Stimulated activated memory B cell treated with anti-CD40 and anti-IgM and Interleukin-4, amounts not matched to agents 10 μg/mL and 1 μg/mL and 100 μg/mL, for 72 hours (primary cell): ENCODE data around the gene VDAC1.
"Not testable (repeated sequence)": the region's sequence is repeated elsewhere in the genome, so short reads cannot be mapped to it uniquely, and the experiment has no call there.

Source experiments
- ATAC-seq: fragments of 150-1000 bp; cut with Tn5 transposase; 2 replicates; pipeline ENCODE4 v1.10.0; 2021
- H3K27ac Mint-ChIP-seq: one replicate; pipeline ENCODE4 v1.8.0; 2022; ENCODE audit warnings: mild to moderate bottlenecking, mixed read lengths
- H3K27me3 Mint-ChIP-seq: one replicate; pipeline ENCODE4 v1.8.0; 2022; ENCODE audit warnings: mixed read lengths
- H3K36me3 Mint-ChIP-seq: one replicate; pipeline ENCODE4 v1.8.0; 2022; ENCODE audit warnings: mixed read lengths
- H3K4me1 Mint-ChIP-seq: one replicate; pipeline ENCODE4 v1.8.0; 2022; ENCODE audit warnings: mixed read lengths
- H3K4me3 Mint-ChIP-seq: one replicate; pipeline ENCODE4 v1.8.0; 2022; ENCODE audit warnings: mild to moderate bottlenecking, moderate library complexity, mixed read lengths
- H3K9me3 Mint-ChIP-seq: one replicate; pipeline ENCODE4 v1.8.0; 2022; ENCODE audit warnings: mixed read lengths

VDAC1 gene

GRCh38 chr5:133993185-133993936 is 11.4 kb downstream of the VDAC1 start:
- H3K4me1 Mint-ChIP-seq: peaks cover 50% of the 10 kb centered on the region
- ATAC-seq: no peak
- H3K27me3 Mint-ChIP-seq: no peaks in the 10 kb centered on the region
- H3K27ac Mint-ChIP-seq: no peak overlapping the region
- H3K36me3 Mint-ChIP-seq: peaks cover 35% of the 10 kb centered on the region
- no peak overlapping the region for H3K4me3 Mint-ChIP-seq
- H3K9me3 Mint-ChIP-seq: no peaks in the 10 kb centered on the region

GRCh38 chr5:133992429-133993155 is 12.2 kb downstream of the VDAC1 start:
- Mint-ChIP-seq H3K9me3 (no peaks in the 10 kb centered on the region), H3K4me1 (peaks cover 46% of the 10 kb centered on the region), H3K27me3 (no peaks in the 10 kb centered on the region), H3K27ac (no peak overlapping the region), H3K4me3 (no peak overlapping the region), H3K36me3 (peaks cover 41% of the 10 kb centered on the region)
- ATAC-seq: no peak

GRCh38 chr5:133991171-133991910 is 13.4 kb downstream of the VDAC1 start:
- Mint-ChIP-seq H3K4me1 (peaks cover 41% of the 10 kb centered on the region), H3K9me3 (no peaks in the 10 kb centered on the region), H3K27ac (no peak overlapping the region), H3K36me3 (peaks cover 52% of the 10 kb centered on the region), H3K27me3 (no peaks in the 10 kb centered on the region), H3K4me3 (no peak overlapping the region)
- ATAC-seq: no peak

GRCh38 chr5:133990396-133990795 is 14.4 kb downstream of the VDAC1 start:
- Mint-ChIP-seq H3K4me1 (peaks cover 41% of the 10 kb centered on the region), H3K27me3 (no peaks in the 10 kb centered on the region), H3K9me3 (no peaks in the 10 kb centered on the region), H3K36me3 (peaks cover 62% of the 10 kb centered on the region), H3K4me3 (no peak overlapping the region), H3K27ac (no peak overlapping the region)
- ATAC-seq: no peak

GRCh38 chr5:133985540-133986180 is 19.1 kb downstream of the VDAC1 start:
- peak; percentile 60 for ATAC-seq
- Mint-ChIP-seq H3K36me3 (peaks cover 61% of the 10 kb centered on the region), H3K4me3 (no peak overlapping the region), H3K9me3 (no peaks in the 10 kb centered on the region), H3K27ac (peak overlapping the region; percentile 63), H3K27me3 (no peaks in the 10 kb centered on the region), H3K4me1 (peaks cover 13% of the 10 kb centered on the region)

GRCh38 chr5:133983674-133984073 is 21.1 kb downstream of the VDAC1 start:
- H3K4me1 Mint-ChIP-seq: peaks cover 13% of the 10 kb centered on the region
- no peaks in the 10 kb centered on the region for H3K27me3 Mint-ChIP-seq
- no peak overlapping the region for H3K4me3 Mint-ChIP-seq
- peaks cover 44% of the 10 kb centered on the region for H3K36me3 Mint-ChIP-seq
- no peaks in the 10 kb centered on the region for H3K9me3 Mint-ChIP-seq
- no peak for ATAC-seq
- no peak overlapping the region for H3K27ac Mint-ChIP-seq

- Mint-ChIP-seq H3K27me3 (no peaks in the 10 kb centered on the region), H3K9me3 (no peaks in the 10 kb centered on the region), H3K27ac (no peak overlapping the region), H3K4me3 (no peak overlapping the region), H3K4me1 (peaks cover 32% of the 10 kb centered on the region), H3K36me3 (peaks cover 26% of the 10 kb centered on the region)
- no peak for ATAC-seq
Observed at GRCh38 chr5:133981714-133982113, 23.1 kb downstream of the VDAC1 start.

GRCh38 chr5:133980652-133981051 is 24.1 kb downstream of the VDAC1 start:
- Mint-ChIP-seq H3K36me3 (peaks cover 22% of the 10 kb centered on the region), H3K4me1 (peaks cover 35% of the 10 kb centered on the region)

GRCh38 chr5:133978943-133979342 is 25.8 kb downstream of the VDAC1 start:
- ATAC-seq: no peak
- H3K27me3 Mint-ChIP-seq: no peaks in the 10 kb centered on the region
- H3K9me3 Mint-ChIP-seq: no peaks in the 10 kb centered on the region
- peaks cover 25% of the 10 kb centered on the region for H3K36me3 Mint-ChIP-seq
- H3K4me1 Mint-ChIP-seq: peaks cover 31% of the 10 kb centered on the region
- H3K4me3 Mint-ChIP-seq: no peak overlapping the region
- H3K27ac Mint-ChIP-seq: no peak overlapping the region

More at GRCh38 chr5:133980652-133981051, 24.1 kb downstream of the VDAC1 start:
- Mint-ChIP-seq H3K9me3 (no peaks in the 10 kb centered on the region), H3K4me3 (no peak overlapping the region), H3K27ac (no peak overlapping the region), H3K27me3 (no peaks in the 10 kb centered on the region)
- no peak for ATAC-seq

- Mint-ChIP-seq H3K27ac (peak overlapping the region; percentile 69), H3K9me3 (no peaks in the 10 kb centered on the region), H3K36me3 (peaks cover 26% of the 10 kb centered on the region), H3K4me3 (no peak overlapping the region), H3K4me1 (peaks cover 31% of the 10 kb centered on the region), H3K27me3 (no peaks in the 10 kb centered on the region)
- ATAC-seq: no peak
Observed at GRCh38 chr5:133977858-133978257, 26.9 kb downstream of the VDAC1 start.

GRCh38 chr5:133977161-133977787 is 27.5 kb downstream of the VDAC1 start:
- Mint-ChIP-seq H3K27ac (peak overlapping the region; percentile 69), H3K4me1 (peaks cover 31% of the 10 kb centered on the region), H3K4me3 (no peak overlapping the region), H3K27me3 (no peaks in the 10 kb centered on the region), H3K36me3 (peaks cover 29% of the 10 kb centered on the region), H3K9me3 (no peaks in the 10 kb centered on the region)
- ATAC-seq: peak; percentile 89

GRCh38 chr5:133975546-133975945 is 29.2 kb downstream of the VDAC1 start:
- peak overlapping the region; percentile 69 for H3K27ac Mint-ChIP-seq
- H3K27me3 Mint-ChIP-seq, ATAC-seq, H3K4me3 Mint-ChIP-seq, H3K9me3 Mint-ChIP-seq: not testable (repeated sequence)
- peaks cover 34% of the 10 kb centered on the region for H3K36me3 Mint-ChIP-seq
- H3K4me1 Mint-ChIP-seq: peaks cover 31% of the 10 kb centered on the region

- no peaks in the 10 kb centered on the region for H3K9me3 Mint-ChIP-seq
- peak overlapping the region; percentile 42 for H3K27ac Mint-ChIP-seq
- H3K4me1 Mint-ChIP-seq: peaks cover 44% of the 10 kb centered on the region
- H3K4me3 Mint-ChIP-seq: no peak overlapping the region
- H3K36me3 Mint-ChIP-seq: peaks cover 34% of the 10 kb centered on the region
- ATAC-seq: no peak
- H3K27me3 Mint-ChIP-seq: no peaks in the 10 kb centered on the region
Observed at GRCh38 chr5:133974142-133974541, 30.6 kb downstream of the VDAC1 start.

GRCh38 chr5:133970325-133970909 is 34.4 kb downstream of the VDAC1 start:
- H3K9me3 Mint-ChIP-seq: no peaks in the 10 kb centered on the region
- peaks cover 28% of the 10 kb centered on the region for H3K36me3 Mint-ChIP-seq
- peak overlapping the region; percentile 97 for H3K27ac Mint-ChIP-seq
- H3K4me1 Mint-ChIP-seq: peaks cover 34% of the 10 kb centered on the region
- peak overlapping the region; percentile 96 for H3K4me3 Mint-ChIP-seq
- ATAC-seq: no peak
- H3K27me3 Mint-ChIP-seq: no peaks in the 10 kb centered on the region
